Muscle of leg (tissue), 11 donors: ENCODE data around the gene CREBBP. TPM values are rescaled to one million over a fixed set of nuclear protein-coding genes. Genes with fewer than 3 reads are reported as not detected.

Experiments
- DNase-seq: peaks from one replicate; pipeline ENCODE4 v3.0.0; 2013
- H3K27ac ChIP-seq: one replicate; pipeline ENCODE4 v1.5.1; 2013; ENCODE audit warnings: mild to moderate bottlenecking, low read length, control low read depth
- H3K27me3 ChIP-seq: one replicate; pipeline ENCODE4 v1.6.1; 2013; ENCODE audit warnings: low read length; ENCODE audit not compliant: control insufficient read depth, insufficient read depth
- H3K36me3 ChIP-seq: one replicate; pipeline ENCODE4 v1.6.1; 2013; ENCODE audit warnings: low read length; ENCODE audit not compliant: control insufficient read depth, insufficient read depth
- H3K4me1 ChIP-seq: one replicate; pipeline ENCODE4 v1.6.1; 2013; ENCODE audit warnings: low read length; ENCODE audit not compliant: control insufficient read depth, insufficient read depth
- H3K4me3 ChIP-seq: one replicate; pipeline ENCODE4 v1.5.1; 2013; ENCODE audit warnings: low read length, control low read depth
- H3K9me3 ChIP-seq: replicated peaks from 2 replicates; pipeline ENCODE4 v1.6.1; 2013; ENCODE audit warnings: low read depth, low read length; ENCODE audit not compliant: control insufficient read depth
- WGBS: methylation state at CpG from one replicate; pipeline ENCODE4 v1.1.5; 2013; ENCODE audit warnings: missing lambda C conversion rate; ENCODE audit not compliant: insufficient coverage; 5-methylcytosine and 5-hydroxymethylcytosine counted together
- polyA plus RNA-seq, 8 donors: library from polyadenylated mRNA; unstranded; fragments of 120-200 nt; gene quantifications; one replicate each; pipeline versions ENCODE4 v1.2.1 to v1.2.3, GENCODE V29; 2013; ENCODE audit warnings: inconsistent platforms in 1 of 8, low replicate concordance in 1 of 8; ENCODE audit not compliant: insufficient read length in 8 of 8, insufficient read depth in 1 of 8
- total RNA-seq: library from RNA; stranded (reverse); fragments of 120-200 nt; gene quantifications from one replicate; pipeline ENCODE4 v1.2.4, GENCODE V29; 2013

Gene CREBBP
- total and polyA plus RNA-seq, 9 donors = 26.4 to 54.2 (median 44.8) TPM

GRCh38 chr16:3731126-3731935, 149.2 kb downstream of the CREBBP start:
- no peak overlapping the region for H3K4me3 ChIP-seq
- no peak overlapping the region for H3K27ac ChIP-seq
- H3K27me3 ChIP-seq = no peaks in the 10 kb centered on the region
- H3K4me1 ChIP-seq = no peaks in the 10 kb centered on the region
- whole genome bisulfite sequencing = 91% methylated on average over 32 of the region's 34 CpGs
- peaks cover 84% of the 10 kb centered on the region for H3K36me3 ChIP-seq
- no peaks in the 10 kb centered on the region for H3K9me3 ChIP-seq
- no peak for DNase-seq

DNA sequence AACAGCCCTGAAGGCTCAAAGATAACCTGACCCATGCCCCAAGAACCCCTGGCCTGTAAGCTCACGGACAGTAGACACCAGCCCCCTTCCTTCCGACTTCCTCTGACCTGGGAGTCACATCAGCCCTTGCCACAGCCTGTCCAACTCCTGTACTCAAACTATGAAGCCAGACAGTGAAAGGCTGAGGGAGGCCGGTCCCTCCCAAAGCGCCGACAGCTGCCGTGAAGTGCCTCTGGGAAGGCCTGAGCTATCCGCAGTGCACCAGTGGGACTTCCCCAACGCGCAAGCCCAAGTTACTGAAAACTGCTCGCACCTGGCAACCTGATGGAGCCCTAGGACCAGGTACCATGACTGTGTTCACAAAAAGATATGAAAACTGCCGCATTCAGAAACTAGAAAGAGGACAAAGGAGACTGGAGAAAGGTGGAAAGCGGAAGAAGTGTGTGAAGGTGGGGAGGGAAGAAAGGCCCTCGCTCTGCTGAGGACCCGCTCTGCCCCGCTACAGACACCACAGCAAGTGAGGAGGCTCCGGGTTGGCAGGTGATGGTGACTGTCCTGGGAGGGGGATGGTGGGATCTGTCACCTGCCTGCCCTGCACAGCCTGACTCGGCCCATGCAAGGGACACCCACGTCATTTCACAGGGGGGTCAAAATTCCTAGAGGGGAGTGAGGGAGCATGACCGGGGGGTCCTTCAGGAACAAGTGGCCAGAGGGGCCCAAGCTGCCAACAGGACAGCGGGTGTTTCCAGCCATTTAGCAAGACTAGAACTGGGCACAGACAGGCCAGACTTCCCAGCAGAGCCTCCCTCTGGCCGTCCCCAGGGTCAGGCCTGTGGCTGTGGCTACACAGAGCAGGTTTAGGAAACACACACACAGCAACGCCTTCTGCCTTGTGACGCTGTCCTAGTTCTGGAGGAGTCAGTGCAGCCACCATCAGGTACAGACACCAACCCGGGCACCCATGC, 150.1 kb downstream of the CREBBP start:
- Histone ChIP-seq H3K27me3 (no peaks in the 10 kb centered on the region), H3K4me1 (no peaks in the 10 kb centered on the region), H3K36me3 (peaks cover 83% of the 10 kb centered on the region), H3K4me3 (no peak overlapping the region), H3K27ac (no peak overlapping the region), H3K9me3 (no peaks in the 10 kb centered on the region)
- WGBS = 89% methylated on average over 22 of the region's 24 CpGs
- no peak for DNase-seq

- Histone ChIP-seq H3K27ac (no peak overlapping the region), H3K27me3 (no peaks in the 10 kb centered on the region), H3K4me1 (no peaks in the 10 kb centered on the region), H3K36me3 (peaks cover 73% of the 10 kb centered on the region), H3K9me3 (no peaks in the 10 kb centered on the region), H3K4me3 (no peak overlapping the region)
- WGBS = 91% methylated on average over 41 of the region's 49 CpGs
- no peak for DNase-seq
Observed at GRCh38 chr16:3729161-3730112, 151.1 kb downstream of the CREBBP start.

DNA sequence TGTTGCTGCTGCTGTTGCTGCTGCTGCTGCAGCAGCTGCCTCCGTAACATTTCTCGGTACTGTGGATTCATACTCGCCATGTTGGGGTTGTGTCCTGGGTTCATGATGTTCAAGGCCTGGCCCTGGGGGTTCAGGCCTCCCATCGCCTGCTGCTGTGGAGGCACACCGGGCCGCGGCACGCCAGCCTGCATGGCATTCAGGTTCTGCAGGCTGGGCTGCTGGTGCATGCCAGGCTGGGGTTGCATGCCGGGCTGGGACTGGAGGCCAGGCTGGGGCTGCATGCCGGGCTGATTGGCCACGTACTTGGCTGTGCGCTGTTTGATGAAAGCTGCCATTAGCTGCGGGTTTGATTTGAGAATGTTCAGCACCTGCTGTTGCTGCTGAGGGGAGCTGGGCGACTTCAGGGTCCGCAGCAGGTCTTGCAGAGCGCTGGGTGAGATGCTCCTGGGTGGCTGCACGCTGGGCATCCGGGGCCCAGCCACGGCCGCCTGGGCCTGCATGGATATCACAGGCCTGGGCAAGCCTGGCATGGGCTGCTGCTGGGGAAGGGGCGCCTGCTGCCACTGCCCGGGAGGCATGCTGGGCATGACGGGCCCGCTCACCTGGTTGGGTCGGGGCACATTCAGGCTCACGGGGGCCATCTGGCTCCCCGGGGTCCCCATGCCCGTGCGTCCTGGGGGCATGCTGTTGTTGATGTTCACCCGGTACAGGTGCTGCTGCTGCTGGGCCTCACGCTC, 151.9 kb downstream of the CREBBP start:
- H3K27me3 ChIP-seq = no peaks in the 10 kb centered on the region
- no peaks in the 10 kb centered on the region for H3K4me1 ChIP-seq
- no peak for DNase-seq
- no peak overlapping the region for H3K4me3 ChIP-seq
- H3K9me3 ChIP-seq = no peaks in the 10 kb centered on the region
- 94% methylated on average over 31 of the region's 31 CpGs for WGBS
- H3K36me3 ChIP-seq = peaks cover 65% of the 10 kb centered on the region
- no peak overlapping the region for H3K27ac ChIP-seq

DNA sequence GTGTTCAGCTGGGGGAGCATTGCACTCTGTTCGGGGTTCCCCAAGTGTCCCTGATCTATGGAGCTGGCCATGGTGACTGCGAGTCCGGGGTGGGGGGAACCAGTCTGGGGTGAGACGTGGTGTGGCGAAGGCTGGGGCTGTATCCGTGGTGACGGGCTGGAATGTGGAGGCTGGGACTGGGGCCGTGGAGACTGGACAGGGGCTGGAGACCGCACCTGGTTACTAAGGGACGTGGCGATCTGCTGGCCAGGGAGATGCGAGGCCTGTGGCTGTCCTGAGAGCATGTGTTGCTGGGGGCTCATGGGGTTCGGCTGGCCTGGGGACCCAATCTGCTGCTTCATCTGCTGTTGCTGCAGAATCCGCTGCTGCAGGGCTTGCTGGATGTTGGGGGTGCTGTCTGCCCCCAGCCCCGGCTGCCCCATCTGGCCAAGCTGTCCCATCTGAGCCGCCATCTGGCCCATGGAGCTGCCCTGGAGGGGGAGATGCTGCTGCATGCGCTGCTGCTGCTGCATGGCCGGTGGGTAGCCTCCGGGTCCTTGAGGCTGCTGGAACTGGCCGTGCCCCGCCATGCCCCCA, 152.6 kb downstream of the CREBBP start:
- H3K27me3 ChIP-seq = no peaks in the 10 kb centered on the region
- H3K27ac ChIP-seq = no peak overlapping the region
- DNase-seq = no peak
- no peak overlapping the region for H3K4me3 ChIP-seq
- peaks cover 62% of the 10 kb centered on the region for H3K36me3 ChIP-seq
- no peaks in the 10 kb centered on the region for H3K4me1 ChIP-seq
- WGBS = 89% methylated on average over 21 of the region's 21 CpGs
- H3K9me3 ChIP-seq = no peaks in the 10 kb centered on the region

- 90% methylated on average over 18 of the region's 33 CpGs for WGBS
- Histone ChIP-seq H3K36me3 (peaks cover 48% of the 10 kb centered on the region), H3K4me3 (no peak overlapping the region), H3K4me1 (no peaks in the 10 kb centered on the region), H3K27ac (no peak overlapping the region), H3K27me3 (no peaks in the 10 kb centered on the region), H3K9me3 (no peaks in the 10 kb centered on the region)
- no peak for DNase-seq
Observed at GRCh38 chr16:3726021-3726687, 154.4 kb downstream of the CREBBP start.

GRCh38 chr16:3725276-3725675, 155.2 kb downstream of the CREBBP start:
- H3K4me1 ChIP-seq = no peaks in the 10 kb centered on the region
- no peaks in the 10 kb centered on the region for H3K27me3 ChIP-seq
- DNase-seq = no peak
- H3K36me3 ChIP-seq = peaks cover 39% of the 10 kb centered on the region
- no peaks in the 10 kb centered on the region for H3K9me3 ChIP-seq
- no peak overlapping the region for H3K4me3 ChIP-seq
- WGBS = 59% methylated on average over 3 of the region's 8 CpGs
- H3K27ac ChIP-seq = no peak overlapping the region

DNA sequence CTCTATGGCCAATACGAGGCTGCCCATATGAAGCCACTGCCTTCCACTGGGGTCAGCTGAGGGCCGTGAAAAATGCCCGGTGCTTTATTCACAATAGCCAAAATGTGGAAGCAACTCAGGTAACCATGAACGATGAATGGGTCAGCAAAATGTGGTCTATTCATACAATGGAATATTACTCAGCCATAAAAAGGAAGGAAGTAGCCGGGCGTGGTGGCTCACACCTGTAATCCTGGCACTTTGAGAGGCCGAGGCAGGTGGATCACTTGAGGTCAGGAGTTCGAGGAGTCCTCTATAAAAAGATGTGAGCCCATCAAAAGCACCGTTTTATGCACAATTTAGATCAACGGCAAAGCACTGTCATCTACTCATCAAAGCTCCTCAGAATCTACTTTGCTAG, 158.0 kb downstream of the CREBBP start:
- Histone ChIP-seq H3K27ac (no peak overlapping the region), H3K4me3 (no peak overlapping the region), H3K27me3 (no peaks in the 10 kb centered on the region), H3K4me1 (peaks cover 6% of the 10 kb centered on the region), H3K9me3 (no peaks in the 10 kb centered on the region), H3K36me3 (peaks cover 12% of the 10 kb centered on the region)
- WGBS = 95% methylated on average over 6 of the region's 10 CpGs
- no peak for DNase-seq
